AG10803 (cell line): Measurements from ENCODE around the gene APOL1.
A peak's percentile ranks its signal among the peaks of the same experiment; 100 is the strongest.

ENCODE experiments used
- DNase-seq: peaks from one replicate; pipeline ENCODE4 v3.0.0; 2010; ENCODE audit warnings: low read depth
- H3K4me3 ChIP-seq: 2 replicates; pipeline ENCODE4 v1.5.1; 2011; ENCODE audit warnings: mild to moderate bottlenecking, low read length, control low read depth
- TF ChIP-seq, protein P1 (sequence below): conservative IDR thresholded peaks from 2 replicates; pipeline ENCODE4 v1.5.1; 2011; ENCODE audit warnings: mild to moderate bottlenecking, low read length, control low read depth, inconsistent platforms

The APOL1 gene

DNA sequence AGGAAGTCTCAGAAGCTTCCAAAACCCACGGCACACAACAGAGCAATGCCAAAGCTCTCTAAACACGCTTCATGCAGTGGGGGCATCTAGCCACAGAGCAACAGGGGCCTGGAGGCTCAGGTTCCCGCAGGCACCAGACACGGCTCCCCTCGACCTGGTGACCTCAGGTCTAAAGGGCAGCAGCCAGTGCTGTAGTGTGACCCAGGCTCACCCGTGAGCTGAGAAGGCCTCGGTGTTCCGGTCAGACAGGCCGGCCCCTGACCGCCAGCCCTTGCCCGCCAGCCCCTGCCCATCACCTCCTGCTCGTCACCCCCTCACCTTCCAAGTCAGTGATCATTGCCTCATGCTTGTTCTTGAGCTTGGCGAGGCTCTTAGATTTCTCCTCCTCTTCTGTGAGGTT is 45.7 kb downstream of the APOL1 start:
- TF ChIP-seq, protein P1, sequence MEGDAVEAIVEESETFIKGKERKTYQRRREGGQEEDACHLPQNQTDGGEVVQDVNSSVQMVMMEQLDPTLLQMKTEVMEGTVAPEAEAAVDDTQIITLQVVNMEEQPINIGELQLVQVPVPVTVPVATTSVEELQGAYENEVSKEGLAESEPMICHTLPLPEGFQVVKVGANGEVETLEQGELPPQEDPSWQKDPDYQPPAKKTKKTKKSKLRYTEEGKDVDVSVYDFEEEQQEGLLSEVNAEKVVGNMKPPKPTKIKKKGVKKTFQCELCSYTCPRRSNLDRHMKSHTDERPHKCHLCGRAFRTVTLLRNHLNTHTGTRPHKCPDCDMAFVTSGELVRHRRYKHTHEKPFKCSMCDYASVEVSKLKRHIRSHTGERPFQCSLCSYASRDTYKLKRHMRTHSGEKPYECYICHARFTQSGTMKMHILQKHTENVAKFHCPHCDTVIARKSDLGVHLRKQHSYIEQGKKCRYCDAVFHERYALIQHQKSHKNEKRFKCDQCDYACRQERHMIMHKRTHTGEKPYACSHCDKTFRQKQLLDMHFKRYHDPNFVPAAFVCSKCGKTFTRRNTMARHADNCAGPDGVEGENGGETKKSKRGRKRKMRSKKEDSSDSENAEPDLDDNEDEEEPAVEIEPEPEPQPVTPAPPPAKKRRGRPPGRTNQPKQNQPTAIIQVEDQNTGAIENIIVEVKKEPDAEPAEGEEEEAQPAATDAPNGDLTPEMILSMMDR, result no peak
- no peak for DNase-seq
- no peak overlapping the region for H3K4me3 ChIP-seq

DNA sequence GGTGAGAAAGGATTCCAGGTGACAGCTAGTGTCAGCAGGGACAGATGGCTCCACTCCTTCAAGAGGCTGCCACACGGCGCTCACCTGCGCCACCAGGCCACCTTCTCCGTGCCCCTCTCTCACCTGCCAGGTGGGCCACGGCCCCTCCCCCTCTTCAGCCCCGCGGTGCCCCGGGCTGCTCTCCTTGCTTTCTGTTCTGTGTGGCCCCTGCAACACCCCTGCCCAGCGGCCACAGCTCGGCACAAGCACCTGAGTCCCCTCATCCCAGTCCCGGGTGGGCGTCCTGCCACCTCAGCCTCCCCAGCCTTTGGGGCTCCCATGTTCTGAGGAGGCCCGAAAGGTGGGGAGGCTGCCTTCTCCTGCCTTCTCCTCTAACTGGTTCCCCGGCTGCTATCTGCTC is 46.4 kb downstream of the APOL1 start:
- TF ChIP-seq, protein P1, result no peak
- H3K4me3 ChIP-seq, result no peak overlapping the region
- DNase-seq, result no peak

DNA sequence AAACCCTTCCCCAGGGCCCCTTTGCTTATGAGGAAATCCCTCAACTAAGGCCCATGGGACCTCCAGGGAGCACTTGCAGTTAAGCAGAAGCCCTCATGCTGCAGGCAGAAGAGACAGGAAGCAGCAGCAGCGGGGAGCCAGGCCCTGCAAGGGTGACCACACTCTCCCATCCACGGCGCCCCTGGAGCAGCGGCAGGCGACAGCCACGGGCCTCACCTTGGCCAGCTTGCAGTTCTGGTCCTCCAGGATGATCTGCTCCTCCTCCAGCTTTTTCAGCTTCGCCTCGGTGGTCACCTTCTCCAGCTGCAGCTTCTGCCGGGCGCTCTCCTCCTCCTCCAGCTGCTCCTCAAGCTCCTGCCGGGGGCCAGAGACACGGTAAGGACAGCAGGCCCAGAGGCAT is 47.0 kb downstream of the APOL1 start:
- no peak overlapping the region for H3K4me3 ChIP-seq
- TF ChIP-seq, protein P1, result no peak
- no peak for DNase-seq

DNA sequence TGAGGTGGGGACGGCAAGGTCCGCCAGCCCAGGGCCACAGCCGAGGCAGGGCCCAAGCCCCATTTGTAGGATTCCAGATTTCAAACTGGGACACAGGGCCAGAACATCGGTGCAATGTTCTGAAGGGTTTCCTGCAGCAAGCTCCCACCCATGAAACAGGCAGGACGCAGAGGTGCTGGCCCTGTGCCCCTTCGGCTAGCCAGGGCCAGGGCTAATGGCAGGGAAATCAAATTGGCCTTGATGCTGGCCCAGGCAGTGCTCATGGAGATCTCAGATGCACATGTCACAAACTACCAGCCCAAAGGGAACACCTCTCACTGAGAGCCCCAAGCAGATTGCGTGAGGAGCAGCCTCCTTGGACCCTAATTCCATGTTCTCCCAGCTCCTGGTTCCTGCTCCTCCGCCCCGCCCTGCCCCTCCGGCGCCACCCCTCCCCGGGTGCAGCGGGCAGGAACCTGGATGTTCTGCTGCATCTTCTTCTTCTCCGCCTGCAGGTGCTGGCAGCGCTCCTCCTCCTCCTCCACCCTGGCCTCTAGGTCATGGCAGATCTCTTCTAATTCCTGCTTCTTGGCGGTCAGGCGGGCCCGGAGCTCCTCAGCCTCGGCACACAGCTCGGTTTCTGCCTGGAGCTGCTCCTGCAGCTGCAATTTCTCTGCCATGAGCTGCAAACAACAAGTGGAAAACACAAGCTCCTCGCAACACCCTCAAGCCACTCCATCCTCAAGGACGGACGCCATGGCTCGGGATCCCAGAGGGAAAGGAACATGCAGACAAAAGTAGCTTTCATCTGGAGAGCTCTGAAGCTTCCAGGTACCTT is 47.7 kb downstream of the APOL1 start:
- TF ChIP-seq, protein P1, result no peak
- DNase-seq, result no peak
- H3K4me3 ChIP-seq, result no peak overlapping the region

DNA sequence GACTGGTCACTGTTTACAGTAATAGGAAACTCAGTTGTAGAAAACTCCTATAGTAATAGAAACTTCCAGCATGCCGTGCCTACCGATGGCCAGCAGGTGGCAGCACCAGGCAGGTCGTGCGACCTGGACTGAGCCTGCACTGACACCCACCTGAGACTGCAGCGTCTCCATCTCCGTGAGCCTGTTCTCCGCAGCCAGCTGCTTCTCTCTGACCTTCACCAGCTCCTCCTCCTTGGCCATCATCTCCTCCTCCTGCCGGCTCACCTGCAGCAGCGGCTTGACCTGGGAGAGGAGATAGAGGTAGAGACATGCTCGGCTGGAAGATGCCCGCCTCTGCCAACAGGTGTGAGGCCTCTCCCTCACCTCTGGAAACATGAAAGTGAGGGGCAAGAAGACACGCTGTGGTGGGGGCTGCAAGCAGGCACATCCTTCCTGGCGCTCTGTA is 48.5 kb downstream of the APOL1 start:
- TF ChIP-seq, protein P1, result peak; percentile 91
- H3K4me3 ChIP-seq, result no peak overlapping the region
- DNase-seq, result peak; percentile 52

DNA sequence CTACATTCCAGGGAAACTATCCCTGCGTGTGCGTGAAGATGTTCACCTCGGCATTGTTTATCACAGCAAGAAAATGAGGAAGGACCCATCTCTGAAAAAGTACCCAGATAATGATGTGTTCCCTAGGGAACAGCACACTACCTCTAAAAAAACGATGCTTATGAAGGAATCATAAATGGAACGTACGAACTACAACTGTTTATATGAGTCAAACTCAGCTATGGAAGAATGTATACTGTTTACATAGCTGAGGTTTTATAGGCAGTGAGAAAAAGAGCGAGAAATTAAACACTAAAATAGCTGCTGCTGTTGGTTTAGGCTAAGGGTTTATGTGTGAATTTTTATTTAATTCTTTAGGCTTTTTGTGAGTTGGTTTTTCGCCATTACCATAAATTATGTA is 48.9 kb downstream of the APOL1 start:
- H3K4me3 ChIP-seq, result no peak overlapping the region
- no peak for DNase-seq
- TF ChIP-seq, protein P1, result no peak

DNA sequence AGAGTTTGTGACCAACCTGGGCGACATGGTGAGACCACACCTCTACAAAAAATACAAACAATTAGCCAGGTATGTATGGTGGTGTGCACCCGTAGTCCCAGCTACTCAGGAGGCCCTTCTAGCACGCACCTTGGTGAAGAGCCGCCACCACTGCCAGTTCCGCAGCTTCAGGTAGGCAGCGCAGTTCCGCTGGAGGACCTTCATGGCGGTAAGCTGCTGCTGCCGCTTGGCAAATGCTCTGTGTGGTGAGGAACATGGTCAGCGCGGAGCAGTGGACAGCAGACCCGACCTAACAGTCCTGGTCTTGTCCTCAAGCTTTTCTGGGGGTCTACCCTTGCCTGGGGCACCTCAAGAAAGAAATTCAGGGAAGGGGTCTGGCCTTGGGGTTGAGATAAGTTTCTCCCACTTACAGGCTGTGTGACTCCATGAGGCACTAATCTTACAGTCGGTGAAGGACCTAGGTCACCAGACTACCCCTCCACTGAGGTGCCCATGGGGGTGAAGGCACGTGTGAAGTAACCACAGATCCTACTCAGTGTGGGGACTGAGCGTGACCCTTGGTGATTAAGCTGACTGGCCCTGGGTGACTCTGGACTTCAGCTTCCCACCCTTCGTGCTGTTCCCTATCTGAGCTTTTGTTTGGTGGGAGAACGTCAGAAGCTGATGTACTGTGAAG is 49.6 kb downstream of the APOL1 start:
- H3K4me3 ChIP-seq, result no peak overlapping the region
- no peak for DNase-seq
- TF ChIP-seq, protein P1, result no peak
